GM21619 (cell line): Measurements from ENCODE around the gene PTPN1.
"Not testable (repeated sequence)": the region's sequence is repeated elsewhere in the genome, so short reads cannot be mapped to it uniquely, and the experiment has no call there.

Source experiments
- ATAC-seq: cut with Tn5 transposase; IDR thresholded peaks from one replicate; pipeline ENCODE4 v1.9.1; 2021; ENCODE audit not compliant: unreplicated experiment

PTPN1 gene

GRCh38 chr20:50552979-50553378, 42.8 kb downstream of the PTPN1 start:
- ATAC-seq = no peak

- no peak for ATAC-seq
These were observed 44.8 kb downstream of the PTPN1 start for GRCh38 chr20:50554694-50555579.

GRCh38 chr20:50555662-50556061, 45.5 kb downstream of the PTPN1 start:
- ATAC-seq = no peak

- ATAC-seq = no peak
These were observed 47.5 kb downstream of the PTPN1 start for GRCh38 chr20:50557549-50558134.

GRCh38 chr20:50558483-50558925, 48.3 kb downstream of the PTPN1 start:
- ATAC-seq = no peak

- no peak for ATAC-seq
These were observed 49.0 kb downstream of the PTPN1 start for GRCh38 chr20:50559149-50559548.

- no peak for ATAC-seq
These were observed 49.9 kb downstream of the PTPN1 start for GRCh38 chr20:50559856-50560638.

GRCh38 chr20:50560867-50561266, 50.7 kb downstream of the PTPN1 start:
- no peak for ATAC-seq

GRCh38 chr20:50561379-50562078, 51.3 kb downstream of the PTPN1 start:
- ATAC-seq = no peak

GRCh38 chr20:50562262-50562701, 52.1 kb downstream of the PTPN1 start:
- no peak for ATAC-seq

GRCh38 chr20:50563133-50563944, 53.2 kb downstream of the PTPN1 start:
- no peak for ATAC-seq

GRCh38 chr20:50565383-50565782, 55.2 kb downstream of the PTPN1 start:
- no peak for ATAC-seq

GRCh38 chr20:50565871-50566270, 55.7 kb downstream of the PTPN1 start:
- no peak for ATAC-seq

GRCh38 chr20:50567860-50568548, 57.8 kb downstream of the PTPN1 start:
- ATAC-seq = no peak

- no peak for ATAC-seq
These were observed 58.4 kb downstream of the PTPN1 start for GRCh38 chr20:50568549-50568942.

GRCh38 chr20:50569487-50569863, 59.3 kb downstream of the PTPN1 start:
- not testable (repeated sequence) for ATAC-seq

GRCh38 chr20:50569864-50570836, 60.0 kb downstream of the PTPN1 start:
- ATAC-seq = peak; percentile 65

- ATAC-seq = no peak
These were observed 61.3 kb downstream of the PTPN1 start for GRCh38 chr20:50571466-50571865.
